Activated CD4-positive, alpha-beta T cell treated with anti-CD3 and anti-CD28 coated beads for 24 hours (primary cell): Measurements from ENCODE around the gene VSIG10L2.

Experiments used
- DNase-seq, 2 donors: peaks; one replicate each; pipeline ENCODE4 v3.0.0-alpha.2; 2020; ENCODE audit warnings: low read depth in 2 of 2

Gene VSIG10L2

GRCh38 chr11:125947419-125948277, 1.8 kb downstream of the VSIG10L2 start:
- DNase-seq, result no peak

- no peak for DNase-seq
These were observed 2.6 kb downstream of the VSIG10L2 start for GRCh38 chr11:125948278-125949051.

GRCh38 chr11:125949271-125950177, 3.7 kb downstream of the VSIG10L2 start:
- no peak for DNase-seq

- DNase-seq, result no peak
These were observed 4.3 kb downstream of the VSIG10L2 start for GRCh38 chr11:125950178-125950490.

GRCh38 chr11:125950696-125951651, 5.1 kb downstream of the VSIG10L2 start:
- no peak for DNase-seq

- DNase-seq, result no peak
These were observed 5.9 kb downstream of the VSIG10L2 start for GRCh38 chr11:125951731-125952130.

- no peak for DNase-seq
These were observed 6.7 kb downstream of the VSIG10L2 start for GRCh38 chr11:125952559-125952958.

GRCh38 chr11:125952973-125953372, 7.1 kb downstream of the VSIG10L2 start:
- DNase-seq, result no peak

GRCh38 chr11:125953401-125953935, 7.6 kb downstream of the VSIG10L2 start:
- DNase-seq, result no peak

GRCh38 chr11:125954123-125954944, 8.5 kb downstream of the VSIG10L2 start:
- no peak for DNase-seq

- DNase-seq, result no peak
These were observed 9.2 kb downstream of the VSIG10L2 start for GRCh38 chr11:125954945-125955640.

GRCh38 chr11:125955856-125956255, 10.0 kb downstream of the VSIG10L2 start:
- DNase-seq, result no peak

GRCh38 chr11:125956391-125957134, 10.7 kb downstream of the VSIG10L2 start:
- no peak for DNase-seq

GRCh38 chr11:125957618-125958332, 11.9 kb downstream of the VSIG10L2 start:
- no peak for DNase-seq

GRCh38 chr11:125958872-125959400, 13.1 kb downstream of the VSIG10L2 start:
- no peak for DNase-seq

- DNase-seq, result no peak
These were observed 13.7 kb downstream of the VSIG10L2 start for GRCh38 chr11:125959511-125959910.

- no peak for DNase-seq
These were observed 14.1 kb downstream of the VSIG10L2 start for GRCh38 chr11:125959931-125960330.
